ENCODE data around the gene BLZF1. TPM values are rescaled to one million over a fixed set of nuclear protein-coding genes. Genes with fewer than 3 reads are reported as not detected.
"Not testable (repeated sequence)": the region's sequence is repeated elsewhere in the genome, so short reads cannot be mapped to it uniquely, and the experiment has no call there.

BLZF1 gene
- total and polyA plus RNA-seq, 2 experiments from 2014 or later: 16.3 to 29.6 TPM

DNA sequence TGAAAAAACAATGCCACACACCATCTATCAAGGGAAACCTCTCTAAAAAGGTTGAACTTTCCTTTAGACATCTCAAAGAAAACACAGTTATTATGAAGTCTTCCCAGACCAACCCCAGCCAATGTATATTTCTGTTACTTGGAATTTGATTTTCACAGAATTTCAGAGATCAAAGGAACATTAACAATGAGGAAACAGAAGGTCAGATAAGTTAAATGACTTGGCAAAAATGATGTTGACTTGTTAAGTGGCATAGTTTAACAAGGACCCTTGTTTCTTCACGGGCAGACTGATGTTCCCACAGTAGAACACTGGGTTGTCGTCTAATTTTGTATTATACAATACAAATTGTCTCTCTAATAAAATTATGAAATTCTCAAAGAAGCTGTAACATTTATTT lies 29.4 kb upstream of the BLZF1 start:
- no peak overlapping the region for H3K4me2 ChIP-seq
- no peak overlapping the region for H3K4me3 ChIP-seq
- H4K20me1 ChIP-seq (ENCODE audit: insufficient read depth, poor library complexity, severe bottlenecking): peaks cover 3% of the 10 kb centered on the region
- H3K79me2 ChIP-seq: peaks cover 3% of the 10 kb centered on the region
- H3K9me2 ChIP-seq (replicated peaks; ENCODE audit: insufficient read depth): no peaks in the 10 kb centered on the region
- TF ChIP-seq EZH2 (IDR thresholded peaks at IDR 0.05; ENCODE audit: borderline replicate concordance) (no peak), EZH2phosphoT487 (IDR thresholded peaks at IDR 0.05; ENCODE audit: low read depth, severe bottlenecking, unreplicated experiment) (no peak), CTCF (IDR thresholded peaks at IDR 0.05; ENCODE audit: poor library complexity) (no peak)
- H3K4me1 ChIP-seq (ENCODE audit: insufficient read depth): peaks cover 8% of the 10 kb centered on the region
- no peak for DNase-seq (ENCODE audit: low spot score)
- H2AFZ ChIP-seq: no peak overlapping the region
- WGBS (ENCODE audit: low lambda C conversion rate, missing lambda C conversion rate): 83% methylated on average over 2 of the region's 2 CpGs
- no peak overlapping the region for H3K27ac ChIP-seq
- H3K9me3 ChIP-seq (ENCODE audit: low read depth): no peaks in the 10 kb centered on the region
- H3K27me3 ChIP-seq: no peaks in the 10 kb centered on the region
- H3K36me3 ChIP-seq (replicated peaks; ENCODE audit: insufficient read depth, low read depth): no peaks in the 10 kb centered on the region

- Histone ChIP-seq H3K9me3 (ENCODE audit: low read depth) (no peaks in the 10 kb centered on the region), H2AFZ (no peak overlapping the region), H3K27ac (no peak overlapping the region), H4K20me1 (ENCODE audit: insufficient read depth, poor library complexity, severe bottlenecking) (peaks cover 3% of the 10 kb centered on the region), H3K9me2 (replicated peaks; ENCODE audit: insufficient read depth) (no peaks in the 10 kb centered on the region), H3K4me2 (no peak overlapping the region), H3K79me2 (peaks cover 3% of the 10 kb centered on the region), H3K36me3 (replicated peaks; ENCODE audit: insufficient read depth, low read depth) (no peaks in the 10 kb centered on the region), H3K4me1 (ENCODE audit: insufficient read depth) (peaks cover 11% of the 10 kb centered on the region), H3K27me3 (no peaks in the 10 kb centered on the region), H3K4me3 (no peak overlapping the region)
- DNase-seq (ENCODE audit: low spot score): no peak
- TF ChIP-seq EZH2 (IDR thresholded peaks at IDR 0.05; ENCODE audit: borderline replicate concordance) (no peak), CTCF (IDR thresholded peaks at IDR 0.05; ENCODE audit: poor library complexity) (no peak), EZH2phosphoT487 (IDR thresholded peaks at IDR 0.05; ENCODE audit: low read depth, severe bottlenecking, unreplicated experiment) (no peak)
Observed at GRCh38 chr1:169339773-169340172, 28.2 kb upstream of the BLZF1 start.

- Histone ChIP-seq H3K4me3 (no peak overlapping the region), H3K79me2 (peaks cover 3% of the 10 kb centered on the region), H3K9me2 (replicated peaks; ENCODE audit: insufficient read depth) (no peaks in the 10 kb centered on the region), H4K20me1 (ENCODE audit: insufficient read depth, poor library complexity, severe bottlenecking) (peaks cover 3% of the 10 kb centered on the region), H3K9me3 (ENCODE audit: low read depth) (no peaks in the 10 kb centered on the region), H3K27ac (no peak overlapping the region), H3K4me1 (ENCODE audit: insufficient read depth) (peaks cover 13% of the 10 kb centered on the region), H3K4me2 (no peak overlapping the region), H3K36me3 (replicated peaks; ENCODE audit: insufficient read depth, low read depth) (no peaks in the 10 kb centered on the region), H2AFZ (no peak overlapping the region), H3K27me3 (no peaks in the 10 kb centered on the region)
- TF ChIP-seq EZH2phosphoT487 (IDR thresholded peaks at IDR 0.05; ENCODE audit: low read depth, severe bottlenecking, unreplicated experiment): no peak
- WGBS (ENCODE audit: low lambda C conversion rate, missing lambda C conversion rate): 89% methylated on average over 5 of the region's 5 CpGs
- no peak for DNase-seq (ENCODE audit: low spot score)
Observed at GRCh38 chr1:169340882-169341281, 27.1 kb upstream of the BLZF1 start.

GRCh38 chr1:169342096-169342495 lies 25.9 kb upstream of the BLZF1 start:
- not testable (repeated sequence) for H3K4me3 ChIP-seq; H3K79me2 ChIP-seq; H3K27ac ChIP-seq; H3K9me3 ChIP-seq (ENCODE audit: low read depth); H3K36me3 ChIP-seq (replicated peaks; ENCODE audit: insufficient read depth, low read depth); H3K9me2 ChIP-seq (replicated peaks; ENCODE audit: insufficient read depth); H4K20me1 ChIP-seq (ENCODE audit: insufficient read depth, poor library complexity, severe bottlenecking); H3K4me2 ChIP-seq; H2AFZ ChIP-seq; H3K27me3 ChIP-seq; DNase-seq (ENCODE audit: low spot score)
- peaks cover 21% of the 10 kb centered on the region for H3K4me1 ChIP-seq (ENCODE audit: insufficient read depth)
- WGBS (ENCODE audit: low lambda C conversion rate, missing lambda C conversion rate): 94% methylated on average over 3 of the region's 3 CpGs
